SKM-1 (cell line): Measurements from ENCODE around the gene SEPTIN1.
A peak's percentile ranks its signal among the peaks of the same experiment; 100 is the strongest.
"Not testable (repeated sequence)": the region's sequence is repeated elsewhere in the genome, so short reads cannot be mapped to it uniquely, and the experiment has no call there.

Experiments used
- DNase-seq: peaks from one replicate; lab custom pipeline; 2025; ENCODE audit not compliant: unreplicated experiment; lab: John Stamatoyannopoulos, UW

The SEPTIN1 gene

GRCh38 chr16:30342751-30343490, 39.4 kb downstream of the SEPTIN1 start:
- DNase-seq: no peak

DNA sequence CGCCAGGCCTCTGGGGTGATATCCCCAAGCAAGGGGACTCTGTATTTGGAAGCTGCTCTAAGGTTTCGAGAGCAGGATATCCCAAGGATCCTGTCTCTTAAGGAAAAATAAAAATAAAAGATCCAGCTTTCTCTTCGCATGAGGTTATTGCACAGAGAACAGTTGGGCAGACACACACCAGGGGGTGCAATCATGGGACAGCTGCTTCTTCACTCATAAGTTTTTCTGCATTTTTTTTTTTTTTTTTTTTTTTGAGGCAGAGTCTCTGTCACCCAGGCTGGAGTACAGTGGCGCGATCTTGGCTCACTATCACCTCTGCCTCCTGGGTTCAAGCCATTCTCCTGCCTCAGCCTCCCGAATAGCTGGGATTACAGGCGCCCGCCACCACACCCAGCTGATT, 40.4 kb downstream of the SEPTIN1 start:
- not testable (repeated sequence) for DNase-seq

- no peak for DNase-seq
Observed at GRCh38 chr16:30340621-30341020, 41.7 kb downstream of the SEPTIN1 start.

DNA sequence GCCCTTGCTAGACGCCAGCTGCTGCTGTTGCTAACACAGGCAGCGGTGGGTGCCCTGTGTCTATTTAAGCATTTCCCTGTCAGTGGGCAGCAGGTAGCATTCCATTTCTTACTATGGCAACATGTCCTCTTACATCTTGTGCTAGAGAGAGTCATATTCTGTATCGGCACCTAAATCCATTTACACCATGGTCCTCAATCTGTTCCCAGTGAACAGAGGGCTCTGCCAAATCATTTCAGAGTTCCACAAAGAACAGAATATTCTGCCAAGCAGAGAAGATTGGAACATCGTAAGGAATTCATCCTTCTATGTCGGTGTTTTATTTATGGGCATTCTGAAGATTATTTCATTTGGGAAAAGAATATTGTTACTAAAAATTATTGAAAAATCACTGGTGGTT, 43.6 kb downstream of the SEPTIN1 start:
- not testable (repeated sequence) for DNase-seq

- DNase-seq: not testable (repeated sequence)
Observed at GRCh38 chr16:30337964-30338357, 44.4 kb downstream of the SEPTIN1 start.

- no peak for DNase-seq
Observed at GRCh38 chr16:30335598-30336474, 46.5 kb downstream of the SEPTIN1 start.

GRCh38 chr16:30335028-30335597, 47.2 kb downstream of the SEPTIN1 start:
- DNase-seq: not testable (repeated sequence)

DNA sequence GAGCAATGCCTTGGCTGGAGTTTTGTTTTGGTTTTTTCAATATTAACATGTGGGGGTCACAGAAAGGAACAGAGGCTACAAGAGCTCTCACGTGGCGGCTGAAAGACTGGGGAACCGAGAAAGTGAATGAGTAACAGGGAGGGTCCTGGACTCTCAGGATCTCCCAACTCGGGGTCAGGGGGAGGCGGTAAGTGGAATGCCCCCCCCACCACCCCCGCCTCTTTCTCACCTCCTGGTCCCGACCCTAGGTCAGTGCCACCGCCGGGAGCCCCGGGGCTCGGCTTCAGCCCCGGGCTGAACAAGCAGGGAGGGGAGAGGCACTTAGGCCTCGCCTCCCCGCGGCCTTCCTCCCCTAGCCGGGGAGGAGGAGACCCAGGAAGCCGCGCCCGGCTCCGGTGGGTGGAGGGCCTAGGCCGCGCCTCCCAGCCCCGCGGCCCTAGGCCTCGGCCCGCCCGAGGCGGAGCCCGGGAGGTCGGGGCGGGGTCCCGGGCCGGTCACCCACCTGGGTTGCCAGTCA, 47.8 kb downstream of the SEPTIN1 start:
- DNase-seq: peak; percentile 23
